ENCODE data around the gene DOCK1. TPM values are rescaled to one million over a fixed set of nuclear protein-coding genes. Genes with fewer than 3 reads are reported as not detected.
A peak's percentile ranks its signal among the peaks of the same experiment; 100 is the strongest.

The DOCK1 gene
- total RNA-seq, 1 experiment from 2014 or later: 40.0 TPM

- Mint-ChIP-seq H3K36me3 (ENCODE audit: insufficient read depth, unreplicated experiment) (no peaks in the 10 kb centered on the region), H3K27me3 (ENCODE audit: insufficient read depth, unreplicated experiment) (no peaks in the 10 kb centered on the region), H3K27ac (ENCODE audit: low read depth, unreplicated experiment) (no peak overlapping the region), H3K4me3 (ENCODE audit: unreplicated experiment) (no peak overlapping the region), H3K9me3 (ENCODE audit: unreplicated experiment) (no peaks in the 10 kb centered on the region), H3K4me1 (ENCODE audit: insufficient read depth, unreplicated experiment) (no peaks in the 10 kb centered on the region)
- peak; percentile 22 for DNase-seq (ENCODE audit: unreplicated experiment)
- CTCF ChIA-PET: no interaction called here
- BruUV-seq (replicated peaks): no TSS peak
- POLR2A ChIA-PET: no interaction called here
- intact Hi-C loops (cut with micrococcal nuclease): no loop called here
- TF ChIP-seq CTCF (IDR thresholded peaks at IDR 0.05; ENCODE audit: unreplicated experiment): no peak
Measured at GRCh38 chr10:127320176-127320575, 414.9 kb downstream of the DOCK1 start.

DNA sequence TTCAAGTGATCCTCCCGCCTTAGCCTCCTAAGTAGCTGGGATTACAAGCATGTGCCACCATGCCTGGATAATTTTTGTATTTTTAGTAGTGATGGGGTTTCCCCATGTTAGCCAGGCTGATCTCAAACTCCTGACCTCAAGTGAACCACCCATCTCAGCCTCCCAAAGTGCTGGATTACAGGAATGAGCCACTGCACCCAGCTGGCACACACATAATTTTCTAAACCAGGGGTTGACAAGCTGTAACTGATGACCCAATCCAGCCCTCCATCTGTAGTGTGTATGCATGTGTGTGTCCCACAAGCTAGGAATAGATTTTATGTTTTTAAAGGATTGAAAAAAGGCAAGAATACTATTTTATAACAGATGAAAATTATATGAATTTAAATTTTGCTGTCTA is 417.1 kb downstream of the DOCK1 start:
- ChIA-PET CTCF (no interaction called here), POLR2A (interaction anchor here (0.7 kb wide), 1 partner anchor 177 kb away, joined by 3 read pairs; no protein-coding TSS in a partner anchor)
- no peaks in the 10 kb centered on the region for H3K36me3 Mint-ChIP-seq (ENCODE audit: insufficient read depth, unreplicated experiment)
- H3K4me1 Mint-ChIP-seq (ENCODE audit: insufficient read depth, unreplicated experiment): no peaks in the 10 kb centered on the region
- no peak for DNase-seq (ENCODE audit: unreplicated experiment)
- no peak for TF ChIP-seq CTCF (IDR thresholded peaks at IDR 0.05; ENCODE audit: unreplicated experiment)
- H3K9me3 Mint-ChIP-seq (ENCODE audit: unreplicated experiment): no peaks in the 10 kb centered on the region
- no peak overlapping the region for H3K27ac Mint-ChIP-seq (ENCODE audit: low read depth, unreplicated experiment)
- no TSS peak for BruUV-seq (replicated peaks)
- no peak overlapping the region for H3K4me3 Mint-ChIP-seq (ENCODE audit: unreplicated experiment)
- intact Hi-C loops (cut with micrococcal nuclease): no loop called here
- no peaks in the 10 kb centered on the region for H3K27me3 Mint-ChIP-seq (ENCODE audit: insufficient read depth, unreplicated experiment)

DNA sequence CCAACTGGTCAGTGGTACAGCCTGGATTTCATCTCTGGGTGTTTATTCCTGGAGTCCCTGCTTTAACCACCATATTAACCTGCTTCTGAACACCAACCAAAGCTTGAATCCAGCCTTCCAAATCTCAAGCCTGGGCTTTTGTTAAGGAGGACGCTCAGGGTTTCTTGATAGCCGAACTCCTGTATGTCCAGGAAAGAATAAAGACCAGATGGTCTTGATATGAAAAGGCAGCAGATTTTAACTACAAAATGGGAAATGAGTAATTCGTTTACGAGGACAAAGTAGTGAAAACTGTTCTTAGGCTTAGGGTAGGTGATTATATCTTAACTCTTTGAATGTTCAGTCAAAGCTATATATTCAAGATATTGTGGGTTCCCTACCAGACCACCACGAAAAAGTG is 420.3 kb downstream of the DOCK1 start:
- POLR2A ChIA-PET: no interaction called here
- no TSS peak for BruUV-seq (replicated peaks)
- H3K4me1 Mint-ChIP-seq (ENCODE audit: insufficient read depth, unreplicated experiment): no peaks in the 10 kb centered on the region

DNA sequence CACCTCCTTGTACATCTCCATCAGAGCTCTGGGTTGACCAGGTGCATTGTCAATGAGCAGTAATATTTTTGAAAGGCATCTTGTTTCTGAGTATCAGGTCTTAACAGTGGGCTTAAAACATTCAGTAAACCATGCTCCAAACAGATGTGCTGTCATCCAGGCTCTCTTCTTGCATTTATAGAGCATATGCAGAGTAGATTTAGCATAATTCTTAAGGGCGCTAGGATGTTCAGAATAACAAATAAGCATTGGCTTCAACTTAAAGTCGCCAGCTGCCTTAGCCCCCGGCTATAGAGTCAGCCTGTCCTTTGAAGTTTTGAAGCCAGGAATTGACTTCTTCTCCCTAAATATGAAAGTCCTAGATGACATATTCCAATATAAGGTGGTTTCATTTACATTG is 421.7 kb downstream of the DOCK1 start:
- Mint-ChIP-seq H3K4me3 (ENCODE audit: unreplicated experiment) (no peak overlapping the region), H3K36me3 (ENCODE audit: insufficient read depth, unreplicated experiment) (peaks cover 6% of the 10 kb centered on the region)

More for the DNA sequence above, 420.3 kb downstream of the DOCK1 start:
- Mint-ChIP-seq H3K27ac (ENCODE audit: low read depth, unreplicated experiment) (no peak overlapping the region), H3K27me3 (ENCODE audit: insufficient read depth, unreplicated experiment) (no peaks in the 10 kb centered on the region), H3K36me3 (ENCODE audit: insufficient read depth, unreplicated experiment) (peaks cover 3% of the 10 kb centered on the region), H3K9me3 (ENCODE audit: unreplicated experiment) (no peaks in the 10 kb centered on the region), H3K4me3 (ENCODE audit: unreplicated experiment) (no peak overlapping the region)
- TF ChIP-seq CTCF (IDR thresholded peaks at IDR 0.05; ENCODE audit: unreplicated experiment): no peak
- intact Hi-C loops (cut with micrococcal nuclease): no loop called here
- DNase-seq (ENCODE audit: unreplicated experiment): no peak
- CTCF ChIA-PET: interaction anchor here (0.6 kb wide), 1 partner anchor 162 kb away, joined by 3 read pairs; no protein-coding TSS in a partner anchor

More for the DNA sequence above, 421.7 kb downstream of the DOCK1 start:
- no TSS peak for BruUV-seq (replicated peaks)
- no peak for DNase-seq (ENCODE audit: unreplicated experiment)
- POLR2A ChIA-PET: no interaction called here
- TF ChIP-seq CTCF (IDR thresholded peaks at IDR 0.05; ENCODE audit: unreplicated experiment): no peak
- intact Hi-C loops (cut with micrococcal nuclease): no loop called here
- Mint-ChIP-seq H3K9me3 (ENCODE audit: unreplicated experiment) (no peaks in the 10 kb centered on the region), H3K27me3 (ENCODE audit: insufficient read depth, unreplicated experiment) (no peaks in the 10 kb centered on the region), H3K4me1 (ENCODE audit: insufficient read depth, unreplicated experiment) (no peaks in the 10 kb centered on the region), H3K27ac (ENCODE audit: low read depth, unreplicated experiment) (no peak overlapping the region)
- CTCF ChIA-PET: interaction anchor here (1.1 kb wide), 1 partner anchor 517 kb away, joined by 3 read pairs; no protein-coding TSS in a partner anchor
